NCI-H345 treated with DMSO at 0.1 percent for 48 hours (cell line): ENCODE results near the gene GTF2F2.

ENCODE experiments used
- DNase-seq: peaks from one replicate; lab custom pipeline; 2025; ENCODE audit not compliant: unreplicated experiment; lab: John Stamatoyannopoulos, UW

The GTF2F2 gene

GRCh38 chr13:45299194-45299593 lies 178.9 kb downstream of the GTF2F2 start:
- DNase-seq = no peak

- DNase-seq = no peak
These were observed 180.1 kb downstream of the GTF2F2 start for GRCh38 chr13:45300190-45300985.

GRCh38 chr13:45301263-45301662 lies 181.0 kb downstream of the GTF2F2 start:
- no peak for DNase-seq

GRCh38 chr13:45302507-45302906 lies 182.2 kb downstream of the GTF2F2 start:
- DNase-seq = no peak

GRCh38 chr13:45303026-45303425 lies 182.7 kb downstream of the GTF2F2 start:
- no peak for DNase-seq

GRCh38 chr13:45303866-45304265 lies 183.6 kb downstream of the GTF2F2 start:
- DNase-seq = no peak

GRCh38 chr13:45305079-45305478 lies 184.8 kb downstream of the GTF2F2 start:
- no peak for DNase-seq

- DNase-seq = no peak
These were observed 186.7 kb downstream of the GTF2F2 start for GRCh38 chr13:45306966-45307365.

GRCh38 chr13:45310341-45311131 lies 190.2 kb downstream of the GTF2F2 start:
- DNase-seq = no peak

- DNase-seq = no peak
These were observed 194.5 kb downstream of the GTF2F2 start for GRCh38 chr13:45314822-45315221.

GRCh38 chr13:45315520-45316167 lies 195.3 kb downstream of the GTF2F2 start:
- DNase-seq = no peak

- no peak for DNase-seq
These were observed 196.0 kb downstream of the GTF2F2 start for GRCh38 chr13:45316338-45316737.

GRCh38 chr13:45316996-45317395 lies 196.7 kb downstream of the GTF2F2 start:
- DNase-seq = no peak

GRCh38 chr13:45320876-45321629 lies 200.7 kb downstream of the GTF2F2 start:
- DNase-seq = no peak

GRCh38 chr13:45325806-45326205 lies 205.5 kb downstream of the GTF2F2 start:
- DNase-seq = no peak

GRCh38 chr13:45327253-45327955 lies 207.1 kb downstream of the GTF2F2 start:
- DNase-seq = no peak

- DNase-seq = no peak
These were observed 208.4 kb downstream of the GTF2F2 start for GRCh38 chr13:45328661-45329111.

- no peak for DNase-seq
These were observed 210.9 kb downstream of the GTF2F2 start for GRCh38 chr13:45331123-45331619.

GRCh38 chr13:45331692-45332035 lies 211.4 kb downstream of the GTF2F2 start:
- DNase-seq = no peak
